ENCODE measurements around the gene RAPGEF2.

DNA sequence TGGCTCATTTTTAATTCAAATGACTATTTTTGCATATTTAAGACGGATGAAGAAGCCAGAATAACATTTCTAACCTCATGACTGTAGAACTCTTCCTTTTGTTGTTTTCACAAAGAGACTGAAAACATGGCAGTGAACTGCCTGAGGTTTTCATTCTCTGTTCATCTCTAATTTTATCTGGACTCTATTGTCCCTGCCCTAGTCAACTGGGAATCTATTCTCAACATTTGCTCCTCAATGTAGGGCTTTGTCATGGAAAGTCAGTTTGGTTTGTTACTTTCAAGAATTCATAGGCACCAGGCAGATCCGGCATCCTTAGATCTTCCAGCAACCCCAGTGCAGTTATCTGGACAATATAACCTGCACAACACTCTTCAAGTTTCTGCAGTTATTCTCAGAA lies 277.0 kb downstream of the RAPGEF2 start:
- TF ChIP-seq, protein P1, sequence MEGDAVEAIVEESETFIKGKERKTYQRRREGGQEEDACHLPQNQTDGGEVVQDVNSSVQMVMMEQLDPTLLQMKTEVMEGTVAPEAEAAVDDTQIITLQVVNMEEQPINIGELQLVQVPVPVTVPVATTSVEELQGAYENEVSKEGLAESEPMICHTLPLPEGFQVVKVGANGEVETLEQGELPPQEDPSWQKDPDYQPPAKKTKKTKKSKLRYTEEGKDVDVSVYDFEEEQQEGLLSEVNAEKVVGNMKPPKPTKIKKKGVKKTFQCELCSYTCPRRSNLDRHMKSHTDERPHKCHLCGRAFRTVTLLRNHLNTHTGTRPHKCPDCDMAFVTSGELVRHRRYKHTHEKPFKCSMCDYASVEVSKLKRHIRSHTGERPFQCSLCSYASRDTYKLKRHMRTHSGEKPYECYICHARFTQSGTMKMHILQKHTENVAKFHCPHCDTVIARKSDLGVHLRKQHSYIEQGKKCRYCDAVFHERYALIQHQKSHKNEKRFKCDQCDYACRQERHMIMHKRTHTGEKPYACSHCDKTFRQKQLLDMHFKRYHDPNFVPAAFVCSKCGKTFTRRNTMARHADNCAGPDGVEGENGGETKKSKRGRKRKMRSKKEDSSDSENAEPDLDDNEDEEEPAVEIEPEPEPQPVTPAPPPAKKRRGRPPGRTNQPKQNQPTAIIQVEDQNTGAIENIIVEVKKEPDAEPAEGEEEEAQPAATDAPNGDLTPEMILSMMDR (IDR thresholded peaks at IDR 0.05), result no peak
- TF ChIP-seq POLR2A (IDR thresholded peaks at IDR 0.05), result no peak
